EH (cell line): ENCODE measurements around the gene GRIK2.
A peak's percentile ranks its signal among the peaks of the same experiment; 100 is the strongest.
"Not testable (repeated sequence)": the region's sequence is repeated elsewhere in the genome, so short reads cannot be mapped to it uniquely, and the experiment has no call there.

Experiments used
- DNase-seq: peaks from one replicate; pipeline ENCODE4 v3.0.0-alpha.2; 2015; ENCODE audit warnings: low read depth

The GRIK2 gene

DNA sequence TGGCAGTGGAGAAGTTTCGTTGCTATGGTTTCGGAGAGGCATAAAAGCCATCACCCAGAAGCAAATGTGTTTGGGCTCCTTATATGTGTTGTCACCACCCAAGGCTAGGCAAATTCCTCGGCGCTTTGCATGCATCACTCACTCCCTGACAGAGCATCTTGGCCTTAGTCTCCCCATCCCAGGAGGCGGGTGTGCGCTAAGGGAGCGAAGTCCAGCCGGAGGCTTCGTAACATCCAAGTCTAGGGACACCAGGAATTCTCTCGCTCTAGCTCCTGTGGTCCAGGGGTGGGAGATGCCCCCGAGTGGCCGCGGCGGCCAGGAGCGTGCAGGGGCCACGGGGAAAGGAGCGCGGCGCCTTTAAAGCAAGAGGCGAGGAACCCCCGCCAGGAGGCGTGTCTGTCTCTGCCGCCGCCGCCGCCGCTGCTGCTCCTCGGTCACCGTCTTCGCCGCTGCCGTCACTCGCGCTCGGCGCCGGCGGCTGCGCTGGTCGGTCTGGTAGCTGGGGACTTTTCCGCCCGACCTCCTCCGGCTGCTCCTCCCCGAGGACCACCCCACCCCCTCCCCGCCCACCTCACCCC lies at the start of gene GRIK2:
GRIK2 (plus strand) TSS at position 458 of the 578 bp plus-strand sequence.
- peak; percentile 86 for DNase-seq

DNA sequence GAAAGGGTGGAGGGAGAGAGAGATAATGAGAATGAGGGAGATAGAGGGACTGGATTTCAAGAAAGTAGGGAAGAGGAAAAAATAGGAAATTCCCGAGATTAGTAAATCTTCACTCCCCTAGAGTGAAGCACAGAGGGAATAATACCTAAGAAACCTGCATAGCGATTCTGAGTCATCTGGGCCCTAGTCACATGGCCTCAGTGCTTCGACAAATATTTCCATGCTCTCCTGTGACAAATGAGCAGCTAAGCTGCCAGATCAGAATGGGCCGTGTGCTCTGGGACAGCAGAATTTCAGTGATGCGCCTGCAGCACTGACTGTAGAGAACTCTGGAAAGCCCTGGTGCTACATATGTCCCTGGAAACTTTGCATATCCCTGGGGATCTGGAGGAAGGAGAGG lies 48.6 kb upstream of the GRIK2 start:
- DNase-seq: no peak

DNA sequence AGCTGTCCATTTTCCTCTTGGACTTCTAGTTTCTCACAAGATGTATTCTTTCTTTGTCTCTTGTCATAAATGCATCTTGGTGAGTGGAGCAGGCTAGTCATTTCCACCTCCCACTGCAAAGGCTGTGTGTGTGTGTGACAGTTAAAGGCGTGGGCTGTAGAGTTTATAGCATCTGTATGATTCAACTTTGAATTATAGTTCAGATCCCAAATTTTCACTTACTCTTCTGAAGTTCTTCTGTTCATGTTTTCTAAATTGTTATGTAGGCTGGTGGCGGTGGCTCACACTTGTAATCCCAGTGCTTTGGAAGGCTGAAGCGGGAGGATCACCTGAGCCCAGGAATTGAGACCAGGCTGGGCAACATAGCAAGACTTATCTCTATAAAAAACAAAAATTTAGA lies 44.7 kb upstream of the GRIK2 start:
- no peak for DNase-seq

DNA sequence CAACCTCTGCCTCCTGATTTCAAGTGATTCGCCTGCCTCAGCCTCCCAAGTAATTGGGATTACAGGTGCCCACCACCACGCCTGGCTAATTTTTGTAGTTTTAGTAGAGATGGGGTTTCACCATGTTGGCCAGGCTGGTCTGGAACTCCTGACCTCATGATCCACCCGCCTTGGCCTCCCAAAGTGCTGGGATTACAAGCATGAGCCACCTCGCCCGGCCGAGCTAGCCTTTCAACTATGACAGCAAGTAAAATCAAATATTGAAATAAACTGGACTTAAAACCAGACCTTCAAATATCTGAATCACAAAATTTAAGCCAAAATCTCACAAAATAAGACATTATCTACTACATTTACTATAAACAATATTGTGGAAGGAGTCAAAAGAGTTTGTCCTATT lies 42.9 kb upstream of the GRIK2 start:
- DNase-seq: not testable (repeated sequence)

DNA sequence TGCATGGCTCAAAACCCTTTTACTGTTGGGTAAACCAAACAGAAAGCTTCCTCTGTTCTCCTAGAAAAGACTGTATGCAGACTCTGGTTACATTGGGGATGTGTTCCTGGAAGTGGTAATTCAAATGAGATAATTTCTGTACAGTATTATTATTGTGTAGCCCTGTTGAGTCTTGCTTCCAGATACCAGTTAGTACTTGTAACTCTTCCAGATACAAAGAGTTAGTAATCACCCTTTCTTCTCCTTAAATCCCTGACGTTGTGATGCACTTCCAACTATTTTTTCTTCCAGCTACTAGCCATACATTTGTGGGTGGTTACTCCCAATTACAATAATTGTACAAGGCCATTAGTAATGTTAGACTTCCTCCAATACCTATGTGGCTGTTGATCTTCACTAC lies 42.3 kb upstream of the GRIK2 start:
- no peak for DNase-seq

DNA sequence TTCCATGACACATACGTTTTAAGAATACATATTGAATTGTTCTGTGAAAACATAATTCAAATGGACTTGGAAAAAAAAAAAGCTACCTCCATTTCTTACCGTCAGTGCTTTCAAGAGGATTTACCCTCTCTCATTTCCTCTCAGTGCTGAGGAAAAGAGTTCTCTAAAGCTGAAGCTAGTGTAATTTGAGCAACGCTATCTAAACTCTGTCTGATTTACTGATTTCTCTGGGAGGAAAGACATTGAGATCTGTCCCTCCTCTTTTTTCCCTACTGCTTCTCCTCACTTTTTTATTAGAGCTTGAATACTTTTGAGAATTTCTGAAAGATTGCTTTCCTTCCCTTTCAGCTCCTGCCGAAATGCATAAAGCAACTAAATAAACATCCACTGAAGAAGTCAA lies 41.2 kb upstream of the GRIK2 start:
- DNase-seq: no peak

DNA sequence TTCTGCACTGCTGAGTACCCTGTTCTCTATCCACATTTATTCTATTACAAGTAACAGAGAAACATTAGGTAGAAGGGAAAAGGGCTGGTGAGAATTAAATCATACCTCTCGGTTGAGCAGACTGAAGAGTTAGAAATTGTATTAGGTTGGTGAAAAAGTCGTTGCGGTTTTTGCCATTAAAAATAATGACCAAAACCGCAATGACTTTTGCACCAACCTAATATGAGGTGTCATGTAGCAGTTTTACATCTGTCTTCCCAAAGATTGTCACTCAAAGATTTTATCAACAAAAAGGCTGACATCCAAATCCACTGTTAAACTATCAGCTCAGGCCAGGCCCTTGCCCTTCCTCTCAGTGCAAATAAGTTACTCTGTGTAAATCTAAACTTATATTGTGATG lies 28.3 kb upstream of the GRIK2 start:
- no peak for DNase-seq

DNA sequence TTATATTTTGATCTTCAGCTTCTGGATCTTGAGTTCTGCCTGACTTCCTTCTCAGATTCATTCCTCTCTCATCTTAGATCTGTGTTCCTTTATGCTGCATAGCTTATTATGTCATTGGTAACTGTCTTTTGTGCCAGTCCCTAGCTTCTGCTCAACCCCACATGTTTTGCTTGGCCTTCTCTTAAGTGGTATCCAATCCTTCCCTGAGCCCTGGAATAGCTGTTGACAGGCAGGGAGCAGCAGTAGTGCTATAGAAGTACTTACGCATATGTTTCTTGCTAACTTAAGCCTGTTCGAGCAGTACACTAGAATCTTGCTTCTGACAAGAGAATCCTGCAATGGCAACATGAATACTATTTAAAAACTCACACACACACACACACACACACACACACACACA lies 13.6 kb upstream of the GRIK2 start:
- DNase-seq: no peak

DNA sequence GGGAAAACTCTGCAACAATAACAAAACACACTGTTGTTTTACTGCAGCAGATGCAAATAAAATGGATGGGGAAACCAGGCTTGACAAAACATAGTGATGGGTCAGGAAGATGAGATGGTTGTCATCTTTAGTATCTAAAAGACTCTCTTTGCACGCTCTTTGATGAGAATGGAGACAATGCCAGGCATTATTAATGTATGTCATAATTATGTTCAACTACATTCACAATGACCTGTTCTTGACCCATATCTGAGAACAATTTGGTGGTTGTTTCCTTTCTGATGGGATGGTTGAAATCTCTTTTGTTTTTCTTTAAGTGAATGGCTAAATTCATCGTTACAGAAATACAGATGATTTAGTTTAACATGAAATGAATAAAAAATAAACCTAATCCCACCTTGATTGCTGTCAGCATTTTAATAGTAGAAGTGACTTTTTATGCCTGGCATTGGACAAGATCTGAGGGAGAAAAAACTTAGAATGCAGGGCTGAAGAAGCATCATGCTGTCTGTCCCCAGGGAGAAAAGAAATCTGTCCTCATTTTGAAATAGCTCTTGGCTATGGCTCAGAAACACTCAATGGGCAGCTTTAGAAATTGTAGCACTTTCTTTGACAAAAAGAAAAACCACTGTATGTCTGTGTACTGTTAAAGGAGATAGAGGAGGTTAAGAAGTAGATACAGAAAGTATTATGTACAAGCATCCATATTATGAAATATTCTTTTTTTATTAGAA lies 12.4 kb upstream of the GRIK2 start:
- no peak for DNase-seq

DNA sequence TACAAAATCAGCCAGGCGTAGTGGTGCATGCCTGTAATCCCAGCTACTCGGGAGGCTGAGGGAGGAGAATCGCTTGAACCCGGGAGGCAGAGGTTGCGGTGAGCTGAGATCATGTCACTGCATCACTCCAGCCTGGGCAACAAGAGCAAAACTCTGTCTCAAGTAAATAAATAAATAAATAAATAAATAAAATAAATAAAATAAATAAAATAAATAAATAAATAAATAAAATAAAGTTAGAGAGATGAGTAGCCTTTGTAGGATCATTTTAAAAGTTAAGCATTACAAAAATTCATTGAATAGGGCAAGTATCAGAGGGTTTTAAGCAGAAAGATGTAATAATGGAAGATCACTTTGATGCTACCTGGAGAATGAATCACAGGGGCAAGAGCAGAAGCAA lies 9.8 kb upstream of the GRIK2 start:
- not testable (repeated sequence) for DNase-seq

DNA sequence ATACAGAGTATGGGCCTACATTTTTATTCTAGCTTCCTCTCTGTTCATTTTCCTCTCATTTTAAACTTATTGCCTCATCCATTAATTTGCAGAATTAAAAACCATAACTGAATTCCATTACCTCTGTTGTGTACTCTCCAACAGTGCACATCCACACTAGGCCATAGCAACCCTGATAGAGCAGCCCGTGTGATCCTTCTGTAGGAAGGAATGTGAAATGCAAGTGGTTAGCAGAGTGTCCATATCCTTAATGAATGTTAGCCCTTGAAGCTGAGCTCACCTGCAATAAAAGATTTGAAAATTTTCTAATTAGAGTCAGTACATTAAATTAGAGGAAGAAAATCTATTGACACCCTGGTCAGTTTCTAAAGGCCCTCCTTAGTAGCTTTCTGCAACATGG lies 6.5 kb upstream of the GRIK2 start:
- peak; percentile 45 for DNase-seq

DNA sequence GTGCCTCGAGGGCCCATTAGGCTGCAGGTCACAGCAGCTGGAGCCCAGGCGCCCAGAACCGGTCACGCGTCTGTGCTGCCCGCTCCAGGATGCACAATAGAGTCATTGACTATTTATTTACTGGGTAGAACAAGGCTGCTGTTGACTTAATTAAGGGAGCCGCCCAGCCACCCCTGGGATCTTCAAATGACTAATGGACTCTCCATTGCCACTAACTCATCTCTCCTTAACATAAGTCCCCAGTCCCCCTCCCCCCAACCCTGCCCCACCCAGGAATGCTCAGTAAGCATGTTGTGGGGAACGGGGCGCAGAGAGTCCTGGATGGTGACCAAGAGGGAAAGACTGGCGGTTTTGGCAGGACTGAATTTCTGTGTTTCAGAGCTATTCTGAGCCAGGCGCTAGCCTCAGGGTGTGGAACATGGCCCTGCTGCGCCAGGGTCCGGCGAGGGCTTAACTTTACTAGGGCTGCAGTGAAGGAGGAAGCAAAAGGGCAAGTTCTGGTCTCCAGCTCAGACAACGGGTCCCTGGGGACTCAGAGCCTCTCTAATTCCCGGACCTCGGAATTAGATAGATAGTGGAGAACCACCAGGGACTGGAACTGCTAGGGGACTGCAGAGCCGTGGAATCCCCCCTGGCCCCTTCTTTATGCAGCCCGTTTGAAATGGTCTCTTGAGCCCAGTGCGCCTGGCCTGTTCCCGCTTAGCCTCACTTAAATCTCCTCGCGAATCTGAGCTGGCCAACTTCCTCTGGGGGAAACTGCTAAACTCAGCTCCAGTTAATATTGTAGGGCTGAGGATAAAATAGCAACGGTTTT lies 1.5 kb upstream of the GRIK2 start:
- DNase-seq: peak; percentile 80

DNA sequence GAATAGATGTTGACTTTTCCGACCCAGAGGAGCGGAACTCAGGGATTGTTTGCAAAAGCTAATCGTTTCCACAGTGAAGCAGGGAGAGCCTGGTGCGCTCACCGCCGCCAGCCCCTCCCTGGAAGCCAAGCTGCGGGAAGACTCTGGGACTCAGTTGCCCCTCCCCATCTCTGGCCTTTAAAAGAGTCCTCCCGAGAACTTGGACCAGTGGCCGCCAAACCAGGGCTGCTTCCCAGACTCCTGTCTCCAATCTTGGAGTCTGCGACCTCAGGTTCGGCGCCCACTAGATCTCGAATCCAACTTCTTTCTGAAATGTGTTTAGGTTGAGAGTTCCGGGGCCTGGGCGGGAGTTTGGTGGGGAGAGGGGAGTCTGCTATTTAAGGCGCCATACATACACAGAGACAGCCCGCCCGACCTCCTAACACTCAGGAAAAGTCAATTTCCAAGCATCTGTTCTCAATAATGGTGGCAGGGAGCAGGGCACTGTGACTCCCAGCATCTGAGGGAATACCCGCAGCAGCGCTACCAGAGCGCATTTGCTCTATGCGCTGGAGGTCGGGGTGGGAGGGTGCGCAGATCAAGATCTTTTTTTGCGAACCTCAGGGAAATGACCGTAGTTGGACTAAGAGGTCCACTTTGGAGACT lies 800 bp upstream of the GRIK2 start:
- no peak for DNase-seq

DNA sequence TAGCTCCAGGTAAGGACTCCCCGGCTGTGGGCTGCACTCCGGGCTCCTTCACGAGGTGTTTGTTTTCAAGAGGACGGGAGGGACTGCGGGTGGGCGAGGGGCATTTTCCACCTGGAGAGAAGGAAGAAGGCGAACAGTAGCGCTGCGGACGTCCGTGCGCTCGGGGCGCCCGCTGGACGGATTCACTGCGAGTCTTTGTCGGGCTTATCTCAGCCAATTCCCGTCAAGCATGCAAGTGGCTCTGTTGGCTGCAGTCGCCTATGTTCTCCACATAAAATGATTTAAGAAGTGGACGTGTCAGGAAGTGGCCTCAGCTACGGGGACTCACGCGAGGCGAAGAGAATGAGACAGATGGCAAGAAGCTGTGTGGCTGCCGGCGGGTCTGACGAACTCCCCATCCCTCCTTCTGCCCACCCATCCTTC lies 332 bp downstream of the GRIK2 start:
- DNase-seq: peak; percentile 89

DNA sequence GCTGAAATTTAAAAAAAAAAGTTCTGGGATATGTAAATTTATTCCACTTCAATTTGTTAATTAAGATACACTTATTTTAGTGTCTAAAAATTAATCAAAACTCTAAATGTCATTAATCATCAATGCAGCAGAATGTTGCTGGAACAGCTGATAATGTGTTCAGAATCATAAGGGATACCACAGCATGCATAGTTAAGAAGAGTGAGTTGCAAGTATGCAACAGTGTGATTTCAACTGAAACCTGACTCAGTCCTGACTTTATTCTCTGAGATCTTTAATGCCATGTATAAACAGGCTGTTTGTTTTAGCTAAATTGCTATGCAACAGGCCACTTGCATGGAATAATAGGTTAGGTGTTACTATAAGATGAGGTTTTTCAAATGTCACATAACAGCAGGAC lies 1.4 kb downstream of the GRIK2 start:
- peak; percentile 37 for DNase-seq

DNA sequence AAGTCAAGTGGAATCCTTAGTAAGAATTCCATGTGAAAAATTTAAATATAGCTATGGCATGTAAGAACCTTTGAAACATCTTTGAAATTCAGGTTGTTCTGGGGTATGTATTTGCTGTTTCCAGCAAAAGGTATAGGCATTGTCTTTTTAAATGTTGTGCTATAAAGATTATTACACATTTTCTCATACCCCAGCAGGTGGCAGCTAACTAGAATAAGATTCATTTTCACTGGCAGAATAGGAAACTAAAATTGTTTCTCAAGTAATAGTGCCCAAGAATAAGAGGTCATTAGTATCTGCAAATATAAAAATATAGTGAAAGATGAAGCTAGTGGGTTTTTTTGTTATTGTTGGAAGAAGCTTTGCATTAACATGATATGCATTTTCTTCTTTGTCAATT lies 1.8 kb downstream of the GRIK2 start:
- DNase-seq: peak; percentile 36

DNA sequence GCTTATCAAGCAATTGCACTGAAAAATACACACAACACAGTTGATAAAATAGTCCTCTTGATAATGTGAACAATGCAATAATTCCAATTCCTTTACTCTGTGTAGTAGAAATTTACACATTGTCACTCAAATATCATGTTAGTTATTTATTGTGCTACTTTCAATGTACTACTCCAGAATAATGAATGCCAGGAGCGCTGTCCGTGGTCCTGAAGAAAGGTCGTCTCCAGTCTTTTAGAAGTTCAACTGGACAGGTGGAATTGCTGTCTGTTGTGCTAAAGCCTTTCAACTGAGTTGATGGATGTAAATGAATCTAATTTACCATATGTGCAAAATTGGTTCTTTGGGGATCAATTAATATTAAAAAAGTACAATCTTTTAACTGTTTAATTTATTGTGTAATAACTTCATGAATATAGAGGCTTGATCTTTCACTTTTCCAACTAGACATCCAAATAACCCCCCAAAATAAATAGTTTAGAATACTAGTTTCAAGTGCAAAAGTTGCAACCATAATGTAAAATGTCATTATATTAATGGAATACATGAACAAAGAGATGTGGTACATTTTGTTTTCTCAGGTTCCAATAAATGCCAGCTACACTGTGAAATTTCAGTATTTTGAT lies 3.2 kb downstream of the GRIK2 start:
- DNase-seq: peak; percentile 76

DNA sequence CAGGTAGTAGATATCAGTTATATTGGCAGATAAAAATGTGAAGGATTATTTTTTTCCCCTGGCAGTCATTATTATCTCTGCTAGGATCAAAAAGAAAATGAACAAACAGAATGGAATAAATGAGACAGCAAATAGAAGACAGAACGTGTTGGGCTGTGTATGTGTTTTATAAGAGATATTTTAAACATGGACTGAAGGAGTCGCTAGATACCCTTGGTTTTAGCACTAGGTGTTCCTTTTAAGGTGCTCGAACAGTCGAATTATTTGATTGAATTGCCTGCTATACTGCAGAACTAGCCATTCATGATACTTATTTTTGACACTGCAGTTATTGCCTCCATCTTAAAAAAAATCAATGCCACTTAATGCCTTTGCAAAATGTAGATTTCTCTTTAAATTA lies 3.7 kb downstream of the GRIK2 start:
- peak; percentile 29 for DNase-seq

DNA sequence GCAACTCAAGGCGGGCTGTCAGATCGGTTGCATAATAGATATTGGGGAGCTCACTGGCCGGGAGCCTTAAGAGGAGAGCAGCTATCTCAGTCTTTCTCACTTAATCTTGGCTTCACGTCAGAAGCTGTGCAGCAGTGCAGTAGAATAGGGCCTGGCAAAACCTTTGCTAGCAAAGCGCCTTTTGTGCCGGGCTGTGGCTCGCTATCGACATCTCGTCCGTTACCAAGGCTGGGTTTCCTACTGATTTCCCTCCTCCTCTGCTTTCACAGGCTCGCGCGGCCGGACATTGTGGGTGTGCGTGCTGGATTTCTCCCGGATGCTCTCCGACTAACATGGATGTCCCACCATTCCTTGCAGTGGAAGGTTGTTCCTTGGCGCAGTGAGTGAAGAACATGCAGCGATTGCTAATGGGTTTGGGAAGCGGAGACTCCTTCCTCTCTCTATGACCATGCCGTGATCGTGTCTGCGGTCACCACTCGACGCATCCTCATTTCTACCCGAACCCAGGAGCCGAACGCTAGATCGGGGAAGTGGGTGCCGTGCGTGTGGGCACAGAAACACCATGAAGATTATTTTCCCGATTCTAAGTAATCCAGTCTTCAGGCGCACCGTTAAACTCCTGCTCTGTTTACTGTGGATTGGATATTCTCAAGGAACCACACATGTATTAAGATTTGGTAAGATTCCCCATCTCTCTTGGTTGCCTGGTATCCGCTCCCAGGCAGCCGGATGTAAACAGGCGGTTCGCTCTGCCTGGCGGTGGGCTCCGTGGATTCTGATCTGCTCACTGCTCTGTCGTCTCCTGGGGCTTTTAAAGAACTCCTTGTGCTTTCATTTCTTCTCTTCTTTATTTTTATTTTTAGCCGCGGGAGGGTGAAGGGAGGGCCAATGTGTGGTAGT lies 5.5 kb downstream of the GRIK2 start:
- no peak for DNase-seq

DNA sequence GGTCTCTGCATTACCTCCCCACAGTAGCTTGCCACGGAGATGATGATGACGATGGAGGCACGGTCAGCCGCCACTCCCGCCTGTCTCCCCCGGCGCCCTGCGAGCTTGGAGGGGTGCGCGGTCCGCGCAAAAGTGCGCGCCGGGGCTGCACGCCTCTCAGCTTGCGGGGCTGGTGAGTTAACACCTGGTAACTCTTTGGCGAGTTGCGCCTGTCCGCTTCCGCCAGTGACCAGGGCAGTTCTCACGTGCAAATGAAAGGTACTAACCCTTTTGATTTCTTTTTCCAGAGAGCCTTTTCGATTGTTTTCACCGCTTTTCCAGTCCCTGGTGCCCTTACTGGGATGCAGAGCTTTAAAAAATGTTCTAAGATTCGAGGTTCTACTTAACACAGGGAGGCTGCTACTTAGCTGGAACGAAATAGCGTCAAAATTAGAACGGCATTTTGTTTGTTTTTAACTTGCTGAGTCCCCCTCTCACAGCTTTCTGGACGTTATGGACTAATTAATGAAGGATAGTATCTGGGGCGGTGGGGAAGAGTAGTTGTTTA lies 6.2 kb downstream of the GRIK2 start:
- DNase-seq: no peak
